NT2/D1 (cell line): ENCODE measurements around the gene ACTR8.

Experiments used
- DNase-seq: peaks from one replicate; pipeline ENCODE4 v3.0.0-alpha.2; 2011; ENCODE audit warnings: low read depth, low spot score
- H3K27me3 ChIP-seq: 2 replicates; pipeline ENCODE4 v1.6.0; 2011; ENCODE audit warnings: mild to moderate bottlenecking; ENCODE audit not compliant: insufficient read length, insufficient read depth
- H3K36me3 ChIP-seq: 2 replicates; pipeline ENCODE4 v1.6.1; 2011; ENCODE audit warnings: mild to moderate bottlenecking, low read length, mixed read lengths; ENCODE audit not compliant: insufficient read depth, insufficient read length
- H3K4me1 ChIP-seq: 2 replicates; pipeline ENCODE4 v1.5.1; 2011; ENCODE audit not compliant: insufficient read depth, insufficient read length
- H3K4me3 ChIP-seq: 2 replicates; pipeline ENCODE4 v1.5.1; 2011; ENCODE audit warnings: low read depth; ENCODE audit not compliant: insufficient read length
- H3K9ac ChIP-seq: 2 replicates; pipeline ENCODE4 v1.6.0; 2011; ENCODE audit warnings: low read depth; ENCODE audit not compliant: insufficient read length
- H3K9me3 ChIP-seq: 2 replicates; pipeline ENCODE4 v1.5.1; 2011; ENCODE audit warnings: mild to moderate bottlenecking, low read length; ENCODE audit not compliant: insufficient read depth
- SUZ12 ChIP-seq: IDR thresholded peaks from 2 replicates; pipeline ENCODE4 v1.6.1; 2011; ENCODE audit not compliant: insufficient read length, insufficient read depth; ENCODE audit errors: extremely low read depth
- YY1 ChIP-seq: IDR thresholded peaks from 2 replicates; pipeline ENCODE4 v1.6.1; 2011; ENCODE audit not compliant: insufficient read length, insufficient read depth
- ZNF274 ChIP-seq: IDR thresholded peaks from 2 replicates; pipeline ENCODE4 v1.6.1; 2011; ENCODE audit warnings: mild to moderate bottlenecking, low read depth, low read length

The ACTR8 gene

GRCh38 chr3:53841296-53841695, 40.7 kb downstream of the ACTR8 start:
- Histone ChIP-seq H3K4me3 (no peak overlapping the region), H3K9me3 (no peaks in the 10 kb centered on the region), H3K36me3 (peaks cover 26% of the 10 kb centered on the region), H3K9ac (no peak overlapping the region), H3K27me3 (no peaks in the 10 kb centered on the region), H3K4me1 (peaks cover 26% of the 10 kb centered on the region)
- DNase-seq, result no peak
- no peak for TF ChIP-seq SUZ12

- DNase-seq, result no peak
- peaks cover 2% of the 10 kb centered on the region for H3K4me1 ChIP-seq
- H3K9me3 ChIP-seq, result no peaks in the 10 kb centered on the region
- no peak overlapping the region for H3K9ac ChIP-seq
- peaks cover 30% of the 10 kb centered on the region for H3K36me3 ChIP-seq
- TF ChIP-seq ZNF274, result no peak
- no peak overlapping the region for H3K4me3 ChIP-seq
- no peaks in the 10 kb centered on the region for H3K27me3 ChIP-seq
These were observed 44.6 kb downstream of the ACTR8 start for GRCh38 chr3:53837331-53837730.

GRCh38 chr3:53836084-53836872, 45.7 kb downstream of the ACTR8 start:
- no peak for TF ChIP-seq YY1
- TF ChIP-seq ZNF274, result no peak
- TF ChIP-seq SUZ12, result no peak
- Histone ChIP-seq H3K9ac (no peak overlapping the region), H3K36me3 (peaks cover 30% of the 10 kb centered on the region), H3K4me3 (no peak overlapping the region), H3K9me3 (no peaks in the 10 kb centered on the region), H3K4me1 (no peaks in the 10 kb centered on the region), H3K27me3 (no peaks in the 10 kb centered on the region)
- no peak for DNase-seq

- Histone ChIP-seq H3K9me3 (no peaks in the 10 kb centered on the region), H3K4me1 (no peaks in the 10 kb centered on the region), H3K9ac (no peak overlapping the region), H3K27me3 (no peaks in the 10 kb centered on the region), H3K36me3 (peaks cover 28% of the 10 kb centered on the region), H3K4me3 (no peak overlapping the region)
- no peak for DNase-seq
- no peak for TF ChIP-seq YY1
- no peak for TF ChIP-seq ZNF274
- TF ChIP-seq SUZ12, result no peak
These were observed 46.7 kb downstream of the ACTR8 start for GRCh38 chr3:53835257-53835656.

- H3K4me1 ChIP-seq, result no peaks in the 10 kb centered on the region
- H3K9ac ChIP-seq, result no peak overlapping the region
- TF ChIP-seq ZNF274 (no peak), YY1 (no peak), SUZ12 (no peak)
These were observed 47.4 kb downstream of the ACTR8 start for GRCh38 chr3:53834429-53835095.

GRCh38 chr3:53833700-53834099, 48.3 kb downstream of the ACTR8 start:
- Histone ChIP-seq H3K9me3 (no peaks in the 10 kb centered on the region), H3K4me3 (no peak overlapping the region), H3K36me3 (peaks cover 20% of the 10 kb centered on the region), H3K27me3 (no peaks in the 10 kb centered on the region), H3K4me1 (no peaks in the 10 kb centered on the region), H3K9ac (no peak overlapping the region)
- no peak for TF ChIP-seq ZNF274
- no peak for TF ChIP-seq SUZ12
- TF ChIP-seq YY1, result no peak
- no peak for DNase-seq

More at GRCh38 chr3:53834429-53835095, 47.4 kb downstream of the ACTR8 start:
- Histone ChIP-seq H3K27me3 (no peaks in the 10 kb centered on the region), H3K9me3 (no peaks in the 10 kb centered on the region), H3K4me3 (no peak overlapping the region), H3K36me3 (peaks cover 25% of the 10 kb centered on the region)
- no peak for DNase-seq

- Histone ChIP-seq H3K27me3 (no peaks in the 10 kb centered on the region), H3K4me3 (no peak overlapping the region), H3K9me3 (no peaks in the 10 kb centered on the region), H3K9ac (no peak overlapping the region), H3K36me3 (peaks cover 14% of the 10 kb centered on the region), H3K4me1 (no peaks in the 10 kb centered on the region)
- no peak for DNase-seq
- TF ChIP-seq ZNF274 (no peak), YY1 (no peak), SUZ12 (no peak)
These were observed 48.8 kb downstream of the ACTR8 start for GRCh38 chr3:53833053-53833645.
